Astrocyte of the cerebellum (primary cell): ENCODE measurements around the gene HLA-F.

ENCODE experiments used
- DNase-seq: peaks from one replicate; pipeline ENCODE4 v3.0.0-alpha.2; 2011; ENCODE audit warnings: low read depth
- H3K4me3 ChIP-seq: 2 replicates; pipeline ENCODE4 v1.5.1; 2011; ENCODE audit warnings: mild to moderate bottlenecking, low read depth, low read length, moderate library complexity
- CTCF ChIP-seq: IDR thresholded peaks from 2 replicates; pipeline ENCODE4 v1.5.1; 2012; ENCODE audit warnings: low read length, low read depth, moderate library complexity, mild to moderate bottlenecking; ENCODE audit errors: missing control alignments
- in situ Hi-C: cut with HindIII; loops from 2 replicates; pipeline ENCODE4 v1.10.0; 2017; ENCODE audit warnings: low sequenced_read_pairs

The HLA-F gene

GRCh38 chr6:29723666-29724588, 693 bp downstream of the HLA-F start:
- TF ChIP-seq CTCF, result no peak
- in situ Hi-C loops, result no loop called here
- no peak for DNase-seq
- peak overlapping the region; percentile 42 for H3K4me3 ChIP-seq

- no peak for DNase-seq
- no peak for TF ChIP-seq CTCF
- in situ Hi-C loops, result no loop called here
- H3K4me3 ChIP-seq, result no peak overlapping the region
These were observed 2.0 kb downstream of the HLA-F start for GRCh38 chr6:29724937-29725869.

- no peak overlapping the region for H3K4me3 ChIP-seq
- no peak for DNase-seq
- in situ Hi-C loops, result no loop called here
- TF ChIP-seq CTCF, result no peak
These were observed 2.8 kb downstream of the HLA-F start for GRCh38 chr6:29726001-29726400.

- no peak overlapping the region for H3K4me3 ChIP-seq
- no peak for TF ChIP-seq CTCF
- no peak for DNase-seq
- in situ Hi-C loops, result no loop called here
These were observed 3.4 kb downstream of the HLA-F start for GRCh38 chr6:29726571-29727194.

GRCh38 chr6:29727637-29728036, 4.4 kb downstream of the HLA-F start:
- in situ Hi-C loops, result no loop called here
- no peak for TF ChIP-seq CTCF
- no peak for DNase-seq
- H3K4me3 ChIP-seq, result no peak overlapping the region
